Fibroblast of pulmonary artery (primary cell): ENCODE results near the gene COL4A1.

Experiments used
- DNase-seq: peaks from one replicate; pipeline ENCODE4 v3.0.0-alpha.2; 2010; ENCODE audit warnings: low read depth
- H3K4me3 ChIP-seq: replicated peaks from 2 replicates; pipeline ENCODE4 v1.5.1; 2011; ENCODE audit warnings: low read depth, mild to moderate bottlenecking, control low read depth, low read length, moderate library complexity
- CTCF ChIP-seq: IDR thresholded peaks from 2 replicates; pipeline ENCODE4 v1.5.1; 2011; ENCODE audit warnings: mild to moderate bottlenecking, control low read depth, low read length, inconsistent platforms; ENCODE audit errors: missing control alignments

The COL4A1 gene

GRCh38 chr13:110152351-110152750 lies 154.6 kb downstream of the COL4A1 start:
- no peak for TF ChIP-seq CTCF
- no peak for DNase-seq
- H3K4me3 ChIP-seq = no peak overlapping the region

- TF ChIP-seq CTCF = no peak
- no peak for DNase-seq
- no peak overlapping the region for H3K4me3 ChIP-seq
Observed at GRCh38 chr13:110151462-110151861, 155.5 kb downstream of the COL4A1 start.

GRCh38 chr13:110150384-110151101 lies 156.4 kb downstream of the COL4A1 start:
- no peak for TF ChIP-seq CTCF
- DNase-seq = peak; percentile 17
- no peak overlapping the region for H3K4me3 ChIP-seq

GRCh38 chr13:110149036-110149435 lies 157.9 kb downstream of the COL4A1 start:
- no peak for DNase-seq
- TF ChIP-seq CTCF = no peak

GRCh38 chr13:110140099-110140498 lies 166.9 kb downstream of the COL4A1 start:
- DNase-seq = no peak
- no peak overlapping the region for H3K4me3 ChIP-seq
- no peak for TF ChIP-seq CTCF

More at GRCh38 chr13:110149036-110149435, 157.9 kb downstream of the COL4A1 start:
- H3K4me3 ChIP-seq = no peak overlapping the region

- DNase-seq = no peak
- no peak for TF ChIP-seq CTCF
- H3K4me3 ChIP-seq = peak overlapping the region; percentile 61
Observed at GRCh38 chr13:110138700-110139036, 168.3 kb downstream of the COL4A1 start.
